ENCODE measurements around the gene ZMYND10.

GRCh38 chr3:50303013-50303815 lies 42.3 kb downstream of the ZMYND10 start, which contains the start of gene HYAL1:
- TF ChIP-seq MAX (IDR thresholded peaks at IDR 0.05; ENCODE audit: insufficient read depth, insufficient read length), result no peak
- TF ChIP-seq POLR2A (IDR thresholded peaks at IDR 0.05; ENCODE audit: low read depth, low read length), result no peak
- peak in 1 of 2 donors; percentile 10 for TF ChIP-seq CTCF (IDR thresholded peaks at IDR 0.05; ENCODE audit: extremely low read depth in 1 of 2, insufficient read depth in 1 of 2, low read depth in 1 of 2, low read length in 2 of 2)
- TF ChIP-seq EZH2 (IDR thresholded peaks at IDR 0.05; ENCODE audit: borderline replicate concordance, low read depth, low read length, severe bottlenecking), result no peak
- peak; percentile 25 for TF ChIP-seq POLR2AphosphoS5 (IDR thresholded peaks at IDR 0.05; ENCODE audit: insufficient read depth, low read depth, low read length)

Measured in endothelial cell of umbilical vein (primary cell).